Panc1 (cell line): ENCODE data around the gene ABLIM2. TPM values are rescaled to one million over a fixed set of nuclear protein-coding genes. Genes with fewer than 3 reads are reported as not detected.

Source experiments
- ATAC-seq: fragments of 200-7000 bp; cut with Tn5 transposase; 2 replicates; pipeline ENCODE4 v1.9.1; 2020; ENCODE audit warnings: mild to moderate bottlenecking, moderate library complexity
- BruUV-seq: library from RNA; stranded (reverse); fragments of 400-500 nt; replicated peaks from 2 replicates; lab custom pipeline; 2021; lab: Mats Ljungman, UMichigan
- CTCF ChIA-PET: fragments of 300-600 bp; sonication (Branson Sonifier 250); formaldehyde crosslinking; loops from one replicate; lab custom pipeline; 2022; ENCODE audit warnings: antibody characterized with exemption; lab: Charles Lee
- POLR2A ChIA-PET: fragments of 300-600 bp; sonication (Branson Sonifier 250); formaldehyde crosslinking; loops from one replicate; lab custom pipeline; 2022; ENCODE audit warnings: antibody characterized with exemption; lab: Charles Lee
- DNase-seq: peaks from one replicate; pipeline ENCODE4 v3.0.0-alpha.2; 2010; ENCODE audit warnings: low read depth, low spot score
- H3K27ac ChIP-seq: 2 replicates; pipeline ENCODE4 v1.5.1; 2011; ENCODE audit warnings: mild to moderate bottlenecking, low read length, inconsistent platforms
- H3K27me3 ChIP-seq: fragments of 200-500 bp; sonication (Bioruptor generic); 2 replicates; pipeline ENCODE4 v1.6.0; 2014; ENCODE audit warnings: low read length, inconsistent platforms; ENCODE audit not compliant: control insufficient read depth, insufficient read depth
- H3K36me3 ChIP-seq: fragments of 200-500 bp; sonication (Bioruptor generic); 2 replicates; pipeline ENCODE4 v1.5.1; 2014; ENCODE audit warnings: inconsistent platforms, mild to moderate bottlenecking, low read length, moderate library complexity; ENCODE audit not compliant: control insufficient read depth, insufficient read depth
- H3K4me1 ChIP-seq: 2 replicates; pipeline ENCODE4 v1.5.1; 2011; ENCODE audit warnings: inconsistent platforms, mild to moderate bottlenecking, low read length, moderate library complexity; ENCODE audit not compliant: control insufficient read depth, insufficient read depth
- H3K4me3 ChIP-seq, 2 experiments: 2 replicates each; pipeline ENCODE4 v1.5.1; 2011 to 2012; ENCODE audit warnings: low read depth in 2 of 2, low read length in 2 of 2, mild to moderate bottlenecking in 2 of 2, inconsistent platforms in 1 of 2, moderate library complexity in 1 of 2
- H3K9me3 ChIP-seq: fragments of 200-500 bp; sonication (Bioruptor generic); 2 replicates; pipeline ENCODE4 v1.5.1; 2014; ENCODE audit warnings: low read depth, mild to moderate bottlenecking, inconsistent platforms, low read length, moderate library complexity; ENCODE audit not compliant: control insufficient read depth, insufficient read depth
- POLR2AphosphoS5 ChIP-seq: IDR thresholded peaks from 2 replicates; pipeline ENCODE4 v1.6.1; 2012; ENCODE audit warnings: mild to moderate bottlenecking, low read depth, low read length, moderate library complexity
- SIN3A ChIP-seq: IDR thresholded peaks from 2 replicates; pipeline ENCODE4 v1.6.1; 2012; ENCODE audit warnings: low read depth, mild to moderate bottlenecking, low read length, moderate library complexity, borderline replicate concordance; ENCODE audit not compliant: insufficient read depth
- TCF7L2 ChIP-seq: IDR thresholded peaks from 2 replicates; pipeline ENCODE4 v1.6.1; 2011; ENCODE audit warnings: mild to moderate bottlenecking, low read depth, low read length, inconsistent platforms
- in situ Hi-C: cut with HindIII; loops from 2 replicates; pipeline ENCODE4 v1.10.0; 2016; ENCODE audit warnings: low sequenced_read_pairs, low pct_unique_long_range_greater_than_20kb
- intact Hi-C: fragments of 100-400 bp; cut with micrococcal nuclease; formaldehyde crosslinking; loops from one replicate; pipeline ENCODE4 v1.10.0; 2022; ENCODE audit not compliant: unreplicated experiment
- total RNA-seq: library from RNA; stranded (reverse); gene quantifications from one replicate; pipeline ENCODE4 v1.2.1, GENCODE V29; 2021; ENCODE audit not compliant: unreplicated experiment
- TF ChIP-seq, protein P1 (sequence below): fragments of 450-650 bp; IDR thresholded peaks from 2 replicates; pipeline ENCODE4 v1.5.1; 2017; ENCODE audit warnings: mild to moderate bottlenecking
- TF ChIP-seq, protein P2 (sequence below), 2 experiments: IDR thresholded peaks; 2 replicates each; pipeline ENCODE4 v1.6.1; 2011 to 2012; ENCODE audit warnings: low read depth in 2 of 2, control low read depth in 1 of 2, low read length in 1 of 2, mild to moderate bottlenecking in 1 of 2, moderate library complexity in 1 of 2; ENCODE audit not compliant: insufficient read depth in 1 of 2

ABLIM2 gene
- total RNA-seq, 1 experiment from 2014 or later = 0.64 TPM

DNA sequence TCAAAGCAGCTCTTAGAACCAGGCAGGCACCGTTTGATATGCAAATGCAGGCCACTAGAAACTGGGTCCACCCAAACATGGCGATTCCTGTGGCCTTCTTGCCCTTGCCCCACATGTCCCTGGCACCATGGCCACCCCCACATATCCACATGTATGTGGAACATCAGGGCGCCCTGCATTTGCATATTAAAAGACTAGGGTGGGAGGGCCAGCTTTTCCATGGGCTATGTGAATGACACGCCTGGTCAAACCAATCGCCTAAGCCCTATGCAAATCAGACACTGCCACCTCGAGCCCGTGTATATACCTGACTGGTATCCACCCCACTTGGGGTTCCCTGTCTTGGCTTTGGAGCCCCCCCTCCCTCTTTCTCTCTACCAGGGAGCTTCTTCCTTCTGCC, 107.0 kb downstream of the ABLIM2 start:
- Histone ChIP-seq H3K4me3 (no peak overlapping the region), H3K27me3 (no peaks in the 10 kb centered on the region), H3K4me1 (no peaks in the 10 kb centered on the region), H3K36me3 (no peaks in the 10 kb centered on the region), H3K9me3 (no peaks in the 10 kb centered on the region), H3K27ac (no peak overlapping the region)
- no peak for ATAC-seq
- no TSS peak for BruUV-seq
- ChIA-PET POLR2A (no interaction called here), CTCF (no interaction called here)
- in situ Hi-C loops (no loop called here), intact Hi-C loops (no loop called here)
- TF ChIP-seq TCF7L2 (no peak), SIN3A (no peak), POLR2AphosphoS5 (no peak)
- TF ChIP-seq, protein P1, sequence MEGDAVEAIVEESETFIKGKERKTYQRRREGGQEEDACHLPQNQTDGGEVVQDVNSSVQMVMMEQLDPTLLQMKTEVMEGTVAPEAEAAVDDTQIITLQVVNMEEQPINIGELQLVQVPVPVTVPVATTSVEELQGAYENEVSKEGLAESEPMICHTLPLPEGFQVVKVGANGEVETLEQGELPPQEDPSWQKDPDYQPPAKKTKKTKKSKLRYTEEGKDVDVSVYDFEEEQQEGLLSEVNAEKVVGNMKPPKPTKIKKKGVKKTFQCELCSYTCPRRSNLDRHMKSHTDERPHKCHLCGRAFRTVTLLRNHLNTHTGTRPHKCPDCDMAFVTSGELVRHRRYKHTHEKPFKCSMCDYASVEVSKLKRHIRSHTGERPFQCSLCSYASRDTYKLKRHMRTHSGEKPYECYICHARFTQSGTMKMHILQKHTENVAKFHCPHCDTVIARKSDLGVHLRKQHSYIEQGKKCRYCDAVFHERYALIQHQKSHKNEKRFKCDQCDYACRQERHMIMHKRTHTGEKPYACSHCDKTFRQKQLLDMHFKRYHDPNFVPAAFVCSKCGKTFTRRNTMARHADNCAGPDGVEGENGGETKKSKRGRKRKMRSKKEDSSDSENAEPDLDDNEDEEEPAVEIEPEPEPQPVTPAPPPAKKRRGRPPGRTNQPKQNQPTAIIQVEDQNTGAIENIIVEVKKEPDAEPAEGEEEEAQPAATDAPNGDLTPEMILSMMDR = no peak
- TF ChIP-seq, protein P2, sequence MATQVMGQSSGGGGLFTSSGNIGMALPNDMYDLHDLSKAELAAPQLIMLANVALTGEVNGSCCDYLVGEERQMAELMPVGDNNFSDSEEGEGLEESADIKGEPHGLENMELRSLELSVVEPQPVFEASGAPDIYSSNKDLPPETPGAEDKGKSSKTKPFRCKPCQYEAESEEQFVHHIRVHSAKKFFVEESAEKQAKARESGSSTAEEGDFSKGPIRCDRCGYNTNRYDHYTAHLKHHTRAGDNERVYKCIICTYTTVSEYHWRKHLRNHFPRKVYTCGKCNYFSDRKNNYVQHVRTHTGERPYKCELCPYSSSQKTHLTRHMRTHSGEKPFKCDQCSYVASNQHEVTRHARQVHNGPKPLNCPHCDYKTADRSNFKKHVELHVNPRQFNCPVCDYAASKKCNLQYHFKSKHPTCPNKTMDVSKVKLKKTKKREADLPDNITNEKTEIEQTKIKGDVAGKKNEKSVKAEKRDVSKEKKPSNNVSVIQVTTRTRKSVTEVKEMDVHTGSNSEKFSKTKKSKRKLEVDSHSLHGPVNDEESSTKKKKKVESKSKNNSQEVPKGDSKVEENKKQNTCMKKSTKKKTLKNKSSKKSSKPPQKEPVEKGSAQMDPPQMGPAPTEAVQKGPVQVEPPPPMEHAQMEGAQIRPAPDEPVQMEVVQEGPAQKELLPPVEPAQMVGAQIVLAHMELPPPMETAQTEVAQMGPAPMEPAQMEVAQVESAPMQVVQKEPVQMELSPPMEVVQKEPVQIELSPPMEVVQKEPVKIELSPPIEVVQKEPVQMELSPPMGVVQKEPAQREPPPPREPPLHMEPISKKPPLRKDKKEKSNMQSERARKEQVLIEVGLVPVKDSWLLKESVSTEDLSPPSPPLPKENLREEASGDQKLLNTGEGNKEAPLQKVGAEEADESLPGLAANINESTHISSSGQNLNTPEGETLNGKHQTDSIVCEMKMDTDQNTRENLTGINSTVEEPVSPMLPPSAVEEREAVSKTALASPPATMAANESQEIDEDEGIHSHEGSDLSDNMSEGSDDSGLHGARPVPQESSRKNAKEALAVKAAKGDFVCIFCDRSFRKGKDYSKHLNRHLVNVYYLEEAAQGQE (IDR thresholded peaks at IDR 0.05; ENCODE audit: insufficient read depth in 1 of 2, low read depth in 2 of 2, low read length in 1 of 2) = no peak
- DNase-seq = no peak

DNA sequence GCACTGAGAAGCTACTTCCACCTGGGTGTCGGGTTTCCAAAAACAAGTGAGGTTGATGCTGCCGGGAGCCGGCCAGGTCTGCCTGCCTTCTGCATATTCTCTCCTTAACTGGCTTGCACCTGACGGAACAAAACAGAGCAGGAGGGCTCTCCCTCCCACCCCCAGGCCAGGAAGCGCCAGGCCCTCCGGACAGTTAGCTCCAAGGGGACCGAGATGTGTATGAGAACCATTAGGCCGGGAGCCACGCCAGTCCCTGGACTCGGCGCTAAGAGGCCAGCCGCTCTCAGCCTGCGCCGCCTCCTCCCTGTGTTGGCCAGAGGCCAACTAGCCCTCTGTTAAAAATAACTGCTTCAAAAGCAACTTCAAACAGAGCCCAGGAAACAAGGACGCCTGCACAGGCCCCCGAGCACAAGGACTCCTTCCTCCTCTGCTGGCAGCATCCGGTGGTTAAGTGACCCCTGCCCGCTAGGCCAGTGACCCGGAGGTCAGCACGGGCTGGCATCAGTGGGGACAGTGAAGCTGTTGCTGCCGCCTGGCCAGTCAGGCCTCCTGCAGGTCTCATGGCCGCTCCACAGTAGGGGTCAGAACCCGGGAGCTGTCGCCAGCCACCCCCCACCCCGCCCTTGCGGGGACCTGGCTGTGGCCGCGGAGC, 107.9 kb downstream of the ABLIM2 start:
- H3K4me1 ChIP-seq = no peaks in the 10 kb centered on the region
- no peak overlapping the region for H3K4me3 ChIP-seq
- no peaks in the 10 kb centered on the region for H3K36me3 ChIP-seq
- in situ Hi-C loops = no loop called here
- BruUV-seq = no TSS peak
- ChIA-PET POLR2A (interaction anchor here (0.7 kb wide), 1 partner anchor 17 kb away, joined by 4 read pairs; no protein-coding TSS in a partner anchor), CTCF (no interaction called here)
- no peaks in the 10 kb centered on the region for H3K9me3 ChIP-seq
- TF ChIP-seq, protein P2 (IDR thresholded peaks at IDR 0.05; ENCODE audit: insufficient read depth in 1 of 2, low read depth in 2 of 2, low read length in 1 of 2) = no peak
- TF ChIP-seq, protein P1 = no peak
- TF ChIP-seq SIN3A (no peak), TCF7L2 (no peak), POLR2AphosphoS5 (no peak)
- DNase-seq (no peak), ATAC-seq (no peak)
- H3K27me3 ChIP-seq = no peaks in the 10 kb centered on the region
- intact Hi-C loops = no loop called here
- H3K27ac ChIP-seq = no peak overlapping the region
